ENCODE data around the gene POLQ.

DNA sequence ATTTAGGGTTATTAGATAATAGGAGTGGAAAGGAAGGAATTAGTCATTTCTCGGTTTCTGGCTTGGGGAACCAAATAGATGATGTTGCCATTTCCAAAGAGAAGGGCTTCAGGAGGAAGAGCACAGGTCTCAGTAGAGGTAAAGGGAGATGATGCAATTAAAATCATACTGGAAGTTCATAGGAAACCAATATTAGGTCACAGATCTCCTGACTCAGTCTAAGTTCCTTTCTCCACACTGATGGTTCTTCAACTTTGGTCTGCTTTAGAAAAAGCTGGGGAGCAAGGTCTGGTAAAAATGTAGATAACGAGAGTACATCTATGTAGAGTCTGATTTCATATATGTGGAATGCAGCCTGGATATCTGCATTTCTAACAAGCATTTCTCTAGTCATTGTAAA lies 130.9 kb downstream of the POLQ start:
- TF ChIP-seq, protein P1, sequence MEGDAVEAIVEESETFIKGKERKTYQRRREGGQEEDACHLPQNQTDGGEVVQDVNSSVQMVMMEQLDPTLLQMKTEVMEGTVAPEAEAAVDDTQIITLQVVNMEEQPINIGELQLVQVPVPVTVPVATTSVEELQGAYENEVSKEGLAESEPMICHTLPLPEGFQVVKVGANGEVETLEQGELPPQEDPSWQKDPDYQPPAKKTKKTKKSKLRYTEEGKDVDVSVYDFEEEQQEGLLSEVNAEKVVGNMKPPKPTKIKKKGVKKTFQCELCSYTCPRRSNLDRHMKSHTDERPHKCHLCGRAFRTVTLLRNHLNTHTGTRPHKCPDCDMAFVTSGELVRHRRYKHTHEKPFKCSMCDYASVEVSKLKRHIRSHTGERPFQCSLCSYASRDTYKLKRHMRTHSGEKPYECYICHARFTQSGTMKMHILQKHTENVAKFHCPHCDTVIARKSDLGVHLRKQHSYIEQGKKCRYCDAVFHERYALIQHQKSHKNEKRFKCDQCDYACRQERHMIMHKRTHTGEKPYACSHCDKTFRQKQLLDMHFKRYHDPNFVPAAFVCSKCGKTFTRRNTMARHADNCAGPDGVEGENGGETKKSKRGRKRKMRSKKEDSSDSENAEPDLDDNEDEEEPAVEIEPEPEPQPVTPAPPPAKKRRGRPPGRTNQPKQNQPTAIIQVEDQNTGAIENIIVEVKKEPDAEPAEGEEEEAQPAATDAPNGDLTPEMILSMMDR (IDR thresholded peaks at IDR 0.05): no peak
- no peak for TF ChIP-seq POLR2A (IDR thresholded peaks at IDR 0.05)
- no peak for TF ChIP-seq POLR2AphosphoS5 (IDR thresholded peaks at IDR 0.05)
